Esophagus (tissue), 2 donors: ENCODE data around the gene ZBTB34. TPM values are rescaled to one million over a fixed set of nuclear protein-coding genes. Genes with fewer than 3 reads are reported as not detected.

Experiments
- H3K27ac ChIP-seq, 2 donors: one replicate each; pipeline ENCODE4 v1.5.1; 2013; ENCODE audit warnings: low read depth in 2 of 2, mild to moderate bottlenecking in 2 of 2, inconsistent platforms in 1 of 2, low read length in 1 of 2, moderate library complexity in 1 of 2
- H3K27me3 ChIP-seq, 2 donors: one replicate each; pipeline ENCODE4 v1.6.1; 2013; ENCODE audit warnings: low read length in 2 of 2, control low read depth in 1 of 2, mild to moderate bottlenecking in 1 of 2; ENCODE audit not compliant: insufficient read depth in 2 of 2, control insufficient read depth in 1 of 2
- H3K36me3 ChIP-seq, 2 donors: one replicate each; pipeline ENCODE4 v1.6.1; 2013; ENCODE audit warnings: low read length in 1 of 2; ENCODE audit not compliant: control insufficient read depth in 2 of 2, insufficient read depth in 2 of 2
- H3K4me1 ChIP-seq, 2 donors: one replicate each; pipeline ENCODE4 v1.6.1; 2013; ENCODE audit warnings: low read length in 1 of 2; ENCODE audit not compliant: control insufficient read depth in 2 of 2, insufficient read depth in 2 of 2
- H3K4me3 ChIP-seq, 2 donors: one replicate each; pipeline ENCODE4 v1.5.1; 2013; ENCODE audit warnings: low read length in 2 of 2, mild to moderate bottlenecking in 2 of 2, low read depth in 1 of 2, moderate library complexity in 1 of 2
- H3K9me3 ChIP-seq, 2 donors: one replicate each; pipeline ENCODE4 v1.6.1; 2013; ENCODE audit warnings: mild to moderate bottlenecking in 2 of 2, low read depth in 1 of 2, low read length in 1 of 2, moderate library complexity in 1 of 2; ENCODE audit not compliant: control insufficient read depth in 2 of 2, insufficient read depth in 1 of 2
- WGBS, 2 donors: extraction: QIAGEN DNeasy Blood & Tissue Kit; methylation state at CpG; one replicate each; pipeline ENCODE4 v1.1.7; 2013; 5-methylcytosine and 5-hydroxymethylcytosine counted together
- polyA plus RNA-seq, 2 donors: library from polyadenylated mRNA; stranded (reverse); fragments of 200-250 nt; gene quantifications; one replicate each; pipeline ENCODE4 v1.2.3, GENCODE V29; 2013
- donor health status: healthy with polysubstance abuse.
- donor health status: Bipolar disorder and iron deficiency.

Gene ZBTB34
- polyA plus RNA-seq, 2 donors: 1.4 to 1.5 TPM

DNA sequence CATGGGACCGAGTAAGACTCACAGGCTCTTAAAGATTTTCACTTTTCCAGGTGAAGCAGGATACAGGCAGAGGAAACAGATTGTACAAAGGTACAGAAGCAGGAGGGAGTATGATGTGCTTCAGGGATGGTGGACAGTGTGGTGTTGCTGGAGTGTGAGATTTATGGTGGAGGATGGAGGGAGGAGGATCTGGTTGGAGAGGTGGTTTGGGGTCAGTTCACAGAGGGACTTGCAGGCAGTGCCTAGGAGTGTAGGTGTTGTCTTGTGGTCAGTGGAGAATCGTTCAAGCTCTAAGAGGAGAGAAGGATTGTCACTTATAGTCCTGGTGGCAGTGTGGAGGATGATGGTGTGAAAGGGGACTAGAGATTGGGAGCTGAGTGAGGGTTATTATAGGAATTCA is 65.9 kb downstream of the ZBTB34 start:
- no peaks in the 10 kb centered on the region for H3K27me3 ChIP-seq

DNA sequence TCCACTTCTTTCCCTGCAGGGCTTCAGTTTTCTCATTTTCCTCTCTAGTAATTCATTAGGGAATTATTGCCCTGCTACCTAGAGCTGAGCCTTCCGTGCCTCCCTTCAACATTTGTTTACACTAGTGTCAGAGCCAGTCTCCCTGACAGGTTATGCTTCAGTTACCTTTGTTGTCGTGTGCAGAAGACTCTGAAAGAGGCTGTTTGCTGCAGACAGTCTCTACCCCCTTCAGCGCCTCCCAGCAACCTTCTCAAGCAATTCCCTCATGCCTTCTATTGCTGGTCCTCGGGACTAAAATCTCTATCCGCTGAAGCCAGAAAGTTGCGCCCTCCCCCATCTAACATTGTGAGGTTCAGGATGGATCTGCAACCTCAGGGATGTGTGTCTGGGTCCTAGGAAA is 67.0 kb downstream of the ZBTB34 start:
- Histone ChIP-seq H3K4me1 (no peaks in the 10 kb centered on the region), H3K27me3 (no peaks in the 10 kb centered on the region), H3K27ac (no peak overlapping the region), H3K4me3 (no peak overlapping the region), H3K9me3 (no peaks in the 10 kb centered on the region), H3K36me3 (peaks cover 0 to 1% of the 10 kb centered on the region in 2 donors)
- WGBS, 2 donors: 68 to 71% methylated on average over 6 of the region's 6 CpGs

More for the DNA sequence above, 65.9 kb downstream of the ZBTB34 start:
- Histone ChIP-seq H3K27ac (no peak overlapping the region), H3K4me3 (no peak overlapping the region), H3K36me3 (peaks cover 0 to 1% of the 10 kb centered on the region in 2 donors), H3K9me3 (no peaks in the 10 kb centered on the region), H3K4me1 (no peaks in the 10 kb centered on the region)
- WGBS, 2 donors: 81 to 86% methylated on average over 2 of the region's 2 CpGs

DNA sequence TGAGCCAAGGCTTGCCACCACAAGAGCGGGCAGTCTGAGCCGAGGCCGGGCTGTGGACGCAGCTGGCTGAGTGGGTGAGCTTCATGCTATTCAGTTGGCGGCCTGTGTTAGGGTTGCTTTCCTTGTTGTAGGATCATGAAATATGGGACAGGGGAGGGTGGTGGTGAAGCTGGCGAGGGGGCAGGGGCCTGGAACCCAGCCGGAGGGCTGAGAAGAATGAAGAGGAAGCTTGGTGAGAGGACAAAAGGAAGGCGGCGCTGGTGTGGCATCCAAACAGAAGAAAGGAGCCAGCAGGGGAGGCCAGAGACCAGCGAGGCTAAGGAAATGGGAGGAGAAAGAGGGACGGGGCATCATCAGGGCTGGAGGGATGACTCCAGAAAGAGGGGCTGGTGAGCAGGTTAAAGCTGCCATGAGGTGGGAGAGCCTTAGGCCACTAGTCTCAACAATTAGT is 72.5 kb downstream of the ZBTB34 start:
- Histone ChIP-seq H3K36me3 (peaks cover 0 to 1% of the 10 kb centered on the region in 2 donors), H3K4me3 (no peak overlapping the region), H3K27ac (no peak overlapping the region), H3K4me1 (peaks cover 0 to 3% of the 10 kb centered on the region in 2 donors), H3K27me3 (no peaks in the 10 kb centered on the region), H3K9me3 (no peaks in the 10 kb centered on the region)
- 93 to 94% methylated on average over 11 of the region's 11 CpGs for whole genome bisulfite sequencing, 2 donors

DNA sequence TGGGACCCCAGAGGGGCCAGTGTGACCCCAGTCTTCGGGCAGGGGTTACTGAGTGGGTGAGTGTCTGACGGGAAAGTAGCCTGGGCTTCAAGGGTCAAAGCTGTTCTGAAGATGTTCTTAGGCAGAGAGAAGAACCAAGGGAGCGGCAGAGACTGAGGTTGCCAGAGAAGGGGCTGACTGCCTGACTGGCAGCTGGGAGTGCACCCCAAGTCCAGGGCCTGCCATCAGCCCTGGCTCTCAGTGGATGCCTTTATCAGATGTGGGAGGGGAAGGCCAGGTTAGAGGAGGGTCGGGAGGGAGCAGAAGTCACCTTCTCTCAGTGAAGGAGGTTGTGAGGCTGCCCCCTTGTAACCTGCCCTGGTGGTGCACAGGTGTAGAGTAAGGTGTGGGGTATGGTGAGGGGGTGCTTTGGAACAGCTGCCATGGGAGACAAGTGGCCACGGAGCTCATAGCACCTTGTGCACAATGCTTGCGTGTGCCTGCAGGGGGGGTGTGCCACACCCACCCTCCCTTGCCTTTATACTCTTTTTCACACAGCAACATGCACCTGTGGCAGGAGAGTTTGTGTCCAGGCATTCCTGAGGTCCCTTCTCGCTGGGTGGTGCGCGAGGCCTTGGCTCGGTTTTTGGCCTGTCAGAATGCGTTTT is 73.0 kb downstream of the ZBTB34 start:
- Histone ChIP-seq H3K4me1 (peaks cover 0 to 3% of the 10 kb centered on the region in 2 donors), H3K27me3 (no peaks in the 10 kb centered on the region), H3K9me3 (no peaks in the 10 kb centered on the region), H3K27ac (no peak overlapping the region), H3K36me3 (peaks cover 0 to 1% of the 10 kb centered on the region in 2 donors), H3K4me3 (no peak overlapping the region)
- WGBS, 2 donors: 85 to 87% methylated on average over 11 of the region's 11 CpGs

DNA sequence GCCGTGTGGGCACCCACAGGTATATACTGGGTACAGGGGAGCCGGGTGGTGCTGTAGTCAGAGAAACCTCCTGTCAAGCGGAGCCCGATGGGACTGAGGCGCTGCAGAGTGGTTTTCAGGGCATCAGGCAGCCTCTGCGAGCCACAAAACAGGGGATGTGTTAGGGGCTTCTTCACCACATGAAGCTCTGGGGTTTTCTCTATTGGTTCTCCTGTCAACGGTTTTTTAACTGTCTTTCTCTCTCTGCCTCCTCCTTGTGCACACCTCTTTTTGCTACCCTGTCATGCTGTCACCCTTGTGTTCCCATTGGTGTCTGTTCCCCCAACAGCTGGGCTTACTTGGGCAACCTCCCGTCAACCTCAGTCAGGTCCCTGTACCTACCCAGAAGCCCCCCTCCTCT is 74.0 kb downstream of the ZBTB34 start:
- Histone ChIP-seq H3K36me3 (peaks cover 0 to 1% of the 10 kb centered on the region in 2 donors), H3K9me3 (no peaks in the 10 kb centered on the region), H3K4me3 (no peak overlapping the region), H3K4me1 (peaks cover 0 to 3% of the 10 kb centered on the region in 2 donors), H3K27ac (no peak overlapping the region), H3K27me3 (no peaks in the 10 kb centered on the region)
- WGBS, 2 donors: 89 to 91% methylated on average over 8 of the region's 8 CpGs

Other genes with a start within 250 kb of the ZBTB34 start
- under 1 TPM; 0.01 to 0.02 TPM for gene LMX1B, start 246.7 kb upstream of the ZBTB34 start, polyA plus RNA-seq
- 1 to 10 TPM; 4.8 to 5.0 TPM for gene ZBTB43, start 55.6 kb upstream of the ZBTB34 start, polyA plus RNA-seq
- 1 to 10 TPM; 3.8 to 6.4 TPM for gene RALGPS1, start 54.1 kb downstream of the ZBTB34 start, polyA plus RNA-seq